Measurements from ENCODE around the gene STAT5B. TPM values are rescaled to one million over a fixed set of nuclear protein-coding genes. Genes with fewer than 3 reads are reported as not detected.
"Not testable (repeated sequence)": the region's sequence is repeated elsewhere in the genome, so short reads cannot be mapped to it uniquely, and the experiment has no call there.

STAT5B gene
- total and polyA plus RNA-seq, 2 of the 13 experiments (the other 11 are each of a cell fraction or from before 2014, with no cell fraction given), result 21.0 to 42.8 TPM

- TF ChIP-seq THAP9 (CRISPR knock-in tag; IDR thresholded peaks at IDR 0.05; ENCODE audit: borderline replicate concordance) (no peak), TP53 (CRISPR knock-in tag; conservative IDR thresholded peaks at IDR 0.05) (no peak), TFDP2 (CRISPR knock-in tag; IDR thresholded peaks at IDR 0.05) (no peak)
Measured at GRCh38 chr17:42188749-42189650, 87.2 kb downstream of the STAT5B start (continued).

GRCh38 chr17:42187833-42188232 lies 88.4 kb downstream of the STAT5B start:
- no TSS peak for BruUV-seq (replicated peaks)

GRCh38 chr17:42186191-42186590 lies 90.0 kb downstream of the STAT5B start:
- H3K4me3 ChIP-seq (replicated peaks in 1 of 3; ENCODE audit: insufficient read depth in 1 of 3, low read depth in 2 of 3, low read length in 3 of 3); CTCF ChIA-PET (ENCODE audit: low intra/inter-chr PET ratio, low total read pairs); DNase-seq (ENCODE audit: low spot score); H3K79me2 ChIP-seq (ENCODE audit: insufficient read depth, low read length); H3K9me3 ChIP-seq (ENCODE audit: low read length); in situ Hi-C loops (cut with HindIII; ENCODE audit: extremely low pct_ligation_motif_present, low pct_unique_long_range_greater_than_20kb); H3K9ac ChIP-seq (ENCODE audit: insufficient read depth, low read depth, low read length); POLR2A ChIA-PET; H3K36me3 ChIP-seq (replicated peaks in 1 of 2; ENCODE audit: control insufficient read depth in 1 of 2, insufficient read depth in 2 of 2, low read length in 2 of 2); H3K27ac ChIP-seq (ENCODE audit: extremely low read length, insufficient read depth, low read length); ATAC-seq; H4K20me1 ChIP-seq (ENCODE audit: insufficient read depth, low read length); H2AFZ ChIP-seq (ENCODE audit: low read length); H3K4me2 ChIP-seq (ENCODE audit: low read depth, low read length); FAIRE-seq; BruUV-seq (replicated peaks): not testable (repeated sequence)
- WGBS (ENCODE audit: low lambda C conversion rate), result 75% methylated on average over 5 of the region's 5 CpGs
- Histone ChIP-seq H3K27me3 (ENCODE audit: control insufficient read depth in 1 of 2, insufficient read depth in 2 of 2, low read length in 2 of 2) (peaks cover 0 to 21% of the 10 kb centered on the region in 2 experiments; a peak in 4 of 5 replicates), H3K4me1 (ENCODE audit: insufficient read depth, low read length) (peaks cover 35% of the 10 kb centered on the region)
- intact Hi-C loops (cut with micrococcal nuclease; ENCODE audit: unreplicated experiment), result loop anchor here (10.0 kb wide), 1 partner anchor 59 kb away; no protein-coding TSS in a partner anchor

More at GRCh38 chr17:42187833-42188232, 88.4 kb downstream of the STAT5B start:
- Histone ChIP-seq H3K79me2 (ENCODE audit: insufficient read depth, low read length) (no peaks in the 10 kb centered on the region), H3K4me1 (ENCODE audit: insufficient read depth, low read length) (peaks cover 24% of the 10 kb centered on the region), H3K27ac (ENCODE audit: extremely low read length, insufficient read depth, low read length) (no peak overlapping the region), H4K20me1 (ENCODE audit: insufficient read depth, low read length) (no peaks in the 10 kb centered on the region; the same call in 1 of the 2 replicates), H3K36me3 (replicated peaks in 1 of 2; ENCODE audit: control insufficient read depth in 1 of 2, insufficient read depth in 2 of 2, low read length in 2 of 2) (no peaks in the 10 kb centered on the region), H3K27me3 (ENCODE audit: control insufficient read depth in 1 of 2, insufficient read depth in 2 of 2, low read length in 2 of 2) (peaks cover 0 to 14% of the 10 kb centered on the region in 2 experiments; a peak in 4 of 5 replicates), H2AFZ (ENCODE audit: low read length) (no peak overlapping the region), H3K9ac (ENCODE audit: insufficient read depth, low read depth, low read length) (no peak overlapping the region), H3K4me2 (ENCODE audit: low read depth, low read length) (no peak overlapping the region), H3K9me3 (ENCODE audit: low read length) (no peaks in the 10 kb centered on the region), H3K4me3 (replicated peaks in 1 of 3; ENCODE audit: insufficient read depth in 1 of 3, low read depth in 2 of 3, low read length in 3 of 3) (no peak overlapping the region)
- WGBS (ENCODE audit: low lambda C conversion rate), result 44% methylated on average over 2 of the region's 2 CpGs
- FAIRE-seq (no peak), ATAC-seq (no peak), DNase-seq (ENCODE audit: low spot score) (no peak)
- in situ Hi-C loops (cut with HindIII; ENCODE audit: extremely low pct_ligation_motif_present, low pct_unique_long_range_greater_than_20kb) (no loop called here), intact Hi-C loops (cut with micrococcal nuclease; ENCODE audit: unreplicated experiment) (loop anchor here (10.0 kb wide), 1 partner anchor 57 kb away; no protein-coding TSS in a partner anchor)
- POLR2A ChIA-PET, result interaction anchor here (1.1 kb wide), 1 partner anchor 57 kb away, joined by 3 read pairs; no protein-coding TSS in a partner anchor
- TF ChIP-seq ADNP (CRISPR knock-in tag; IDR thresholded peaks at IDR 0.05) (no peak), ZNF781 (CRISPR knock-in tag; IDR thresholded peaks at IDR 0.05; ENCODE audit: borderline replicate concordance, not compliant biosample characterization) (no peak), PLSCR1 (CRISPR knock-in tag; IDR thresholded peaks at IDR 0.05; ENCODE audit: borderline replicate concordance) (no peak), ZNF296 (CRISPR knock-in tag; conservative IDR thresholded peaks at IDR 0.05) (0 out of 2 replicates have a peak, but pooled peaks have one; percentile 50)
- CTCF ChIA-PET (ENCODE audit: low intra/inter-chr PET ratio, low total read pairs), result no interaction called here
